GM12864 (cell line): Measurements from ENCODE around the gene ATP8B4.

ENCODE experiments used
- DNase-seq: peaks from one replicate; pipeline ENCODE4 v3.0.0-alpha.2; 2011; ENCODE audit warnings: low read depth
- H3K4me3 ChIP-seq: 2 replicates; pipeline ENCODE4 v1.5.1; 2011; ENCODE audit warnings: mild to moderate bottlenecking, low read depth, low read length, control low read depth
- CTCF ChIP-seq: IDR thresholded peaks from 2 replicates; pipeline ENCODE4 v1.5.1; 2011; ENCODE audit warnings: low read depth, mild to moderate bottlenecking, moderate library complexity, low read length, control low read depth, inconsistent platforms; ENCODE audit errors: missing control alignments

Gene ATP8B4

GRCh38 chr15:49843725-49844124 lies 275.3 kb downstream of the ATP8B4 start:
- H3K4me3 ChIP-seq: no peak overlapping the region
- DNase-seq: no peak
- TF ChIP-seq CTCF: no peak

DNA sequence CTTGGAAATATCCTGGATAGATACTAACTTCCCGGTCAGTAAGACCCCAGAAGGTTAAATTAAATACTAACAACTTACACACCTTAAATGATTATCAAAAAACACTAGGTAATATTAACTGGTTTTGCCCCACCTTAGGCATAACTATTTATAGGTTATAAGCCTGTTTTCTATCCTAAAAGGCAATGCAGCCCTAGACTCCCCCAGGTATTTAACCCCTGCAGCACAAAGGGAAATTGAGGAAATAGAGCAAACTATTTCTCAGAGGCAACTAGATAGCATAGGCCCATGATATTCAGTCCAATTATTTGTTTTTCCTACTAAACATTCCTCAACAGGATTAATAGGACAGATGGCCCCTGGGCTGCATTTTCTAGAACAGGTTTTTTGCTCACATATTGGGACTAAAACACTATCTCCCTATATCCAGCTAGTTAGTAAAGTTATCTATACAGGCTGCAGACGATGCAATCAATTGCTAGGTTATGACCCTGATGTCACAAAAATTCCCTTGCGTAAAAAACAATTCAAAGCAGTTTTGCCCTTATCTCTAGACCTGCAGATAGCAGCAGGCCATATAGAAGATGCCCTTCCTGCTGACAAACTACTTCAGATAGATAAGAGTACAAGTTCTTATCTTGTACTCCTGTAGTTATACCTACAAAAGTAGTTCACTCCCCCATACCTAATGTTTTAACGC lies 276.9 kb downstream of the ATP8B4 start:
- no peak overlapping the region for H3K4me3 ChIP-seq
- TF ChIP-seq CTCF: no peak
- DNase-seq: no peak

- DNase-seq: no peak
- H3K4me3 ChIP-seq: no peak overlapping the region
- TF ChIP-seq CTCF: peak; percentile 43
Observed at GRCh38 chr15:49832511-49832910, 286.5 kb downstream of the ATP8B4 start.

DNA sequence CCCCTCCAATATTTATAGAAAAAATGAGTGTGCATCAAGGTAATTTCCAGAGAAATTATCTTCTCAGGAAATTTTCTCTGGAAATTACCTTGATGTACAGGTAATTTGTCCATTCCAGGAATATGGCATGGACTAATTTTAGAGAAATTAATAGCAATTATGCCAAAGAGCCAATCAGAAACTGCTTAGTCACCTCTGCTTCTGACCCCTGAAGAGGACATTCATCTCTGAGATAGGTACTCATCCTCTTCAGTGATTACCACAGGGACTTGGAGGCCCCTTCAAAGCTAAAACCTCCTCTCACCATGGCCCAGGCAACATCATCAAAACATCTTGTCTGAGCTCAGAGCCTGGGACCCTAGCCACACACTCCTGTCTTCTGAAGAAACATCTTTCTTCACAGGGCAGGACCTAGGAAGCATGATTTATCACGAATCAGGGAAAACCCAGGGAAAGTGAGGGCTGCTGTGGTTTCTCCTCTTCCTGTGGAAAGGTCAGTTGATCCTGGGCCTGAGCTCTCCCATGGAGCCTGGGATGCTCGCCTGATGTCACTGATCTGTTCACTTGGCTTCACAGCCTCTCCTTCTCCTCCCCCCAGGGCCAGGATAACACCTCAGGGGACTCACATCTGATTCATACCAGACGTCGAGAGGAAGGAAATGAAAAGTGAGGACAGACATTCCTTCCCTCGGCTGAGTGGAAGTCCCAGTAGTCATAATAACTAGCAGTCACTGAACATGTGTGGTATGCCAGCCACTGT lies 287.6 kb downstream of the ATP8B4 start:
- DNase-seq: no peak
- no peak overlapping the region for H3K4me3 ChIP-seq
- no peak for TF ChIP-seq CTCF

DNA sequence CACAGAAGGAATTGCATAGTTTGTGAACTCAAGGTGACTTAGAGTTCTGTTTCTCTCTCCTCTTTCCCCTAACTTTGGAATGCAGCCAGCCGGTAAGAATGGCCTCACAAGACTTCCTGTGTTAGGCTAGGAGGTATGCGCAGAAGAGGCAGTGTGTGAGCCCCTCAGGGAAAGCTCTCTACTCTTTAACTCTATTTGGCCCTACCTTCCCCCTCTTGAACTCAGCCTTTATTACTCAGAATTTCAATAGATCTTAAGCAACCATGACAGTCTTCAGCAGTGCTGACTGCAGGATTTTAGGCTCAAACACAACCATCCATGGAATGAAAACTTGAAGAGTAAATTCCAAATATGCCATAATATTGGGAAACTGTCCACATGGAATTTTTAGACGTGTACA lies 288.6 kb downstream of the ATP8B4 start:
- TF ChIP-seq CTCF: no peak
- H3K4me3 ChIP-seq: no peak overlapping the region
- DNase-seq: no peak

- TF ChIP-seq CTCF: no peak
- no peak for DNase-seq
- no peak overlapping the region for H3K4me3 ChIP-seq
Observed at GRCh38 chr15:49827311-49827710, 291.7 kb downstream of the ATP8B4 start.
